Activated CD4-positive, alpha-beta memory T cell treated with anti-CD3 and anti-CD28 coated beads for 36 hours (primary cell): ENCODE data around the gene NMB. TPM values are rescaled to one million over a fixed set of nuclear protein-coding genes. Genes with fewer than 3 reads are reported as not detected.

Experiments
- CTCF ChIA-PET: fragments of 350-600 bp; sonication (Branson Sonifier 250); formaldehyde crosslinking; loops from one replicate; lab custom pipeline; 2021; ENCODE audit warnings: antibody characterized with exemption, inconsistent platforms; lab: Charles Lee
- POLR2A ChIA-PET: fragments of 350-600 bp; sonication (Branson Sonifier 250); formaldehyde crosslinking; loops from one replicate; lab custom pipeline; 2021; ENCODE audit warnings: antibody characterized with exemption; lab: Charles Lee
- DNase-seq: peaks from one replicate; pipeline ENCODE4 v3.0.0-alpha.2; 2020
- H3K27ac Mint-ChIP-seq: one replicate; pipeline ENCODE4 v1.8.0; 2021; ENCODE audit warnings: mixed read lengths
- H3K27me3 Mint-ChIP-seq: one replicate; pipeline ENCODE4 v1.8.0; 2021; ENCODE audit warnings: mixed read lengths
- H3K36me3 Mint-ChIP-seq: one replicate; pipeline ENCODE4 v1.8.0; 2021; ENCODE audit warnings: mixed read lengths
- H3K4me1 Mint-ChIP-seq: one replicate; pipeline ENCODE4 v1.8.0; 2021; ENCODE audit warnings: low read depth, mixed read lengths
- H3K4me3 Mint-ChIP-seq: one replicate; pipeline ENCODE4 v1.8.0; 2021; ENCODE audit warnings: mild to moderate bottlenecking, mixed read lengths
- H3K9me3 Mint-ChIP-seq: one replicate; pipeline ENCODE4 v1.8.0; 2021; ENCODE audit warnings: mixed read lengths
- intact Hi-C: fragments of 100-400 bp; cut with micrococcal nuclease; formaldehyde crosslinking; loops from one replicate; pipeline ENCODE4 v1.15.1; 2023
- total RNA-seq, 2 experiments: library from RNA; stranded (reverse); gene quantifications; one replicate each; pipeline ENCODE4 v1.2.3, GENCODE V29; 2021

The NMB gene
- total RNA-seq, 2 experiments from 2014 or later, result 6.2 to 7.8 TPM

- peaks cover 46% of the 10 kb centered on the region for H3K36me3 Mint-ChIP-seq
Measured at GRCh38 chr15:84638103-84638502, 19.9 kb downstream of the NMB start.

GRCh38 chr15:84634228-84634837, 23.7 kb downstream of the NMB start:
- CTCF ChIA-PET, result interaction anchor here (1.0 to 3.2 kb wide), 7 partner anchors 22 to 294 kb away, joined by 3 to 17 read pairs (median 5); no protein-coding TSS in a partner anchor
- Mint-ChIP-seq H3K36me3 (peaks cover 29% of the 10 kb centered on the region), H3K9me3 (no peaks in the 10 kb centered on the region), H3K27ac (peak overlapping the region; percentile 64), H3K4me1 (peaks cover 47% of the 10 kb centered on the region), H3K4me3 (peak overlapping the region; percentile 79), H3K27me3 (no peaks in the 10 kb centered on the region)
- intact Hi-C loops, result loop anchor here (1.0 kb wide), 1 partner anchor 46 kb away; no protein-coding TSS in a partner anchor
- no peak for DNase-seq
- POLR2A ChIA-PET, result interaction anchor here (0.6 to 1.6 kb wide), 3 partner anchors 16 to 29 kb away, joined by 3 to 9 read pairs (median 4); partner anchors contain the start of gene WDR73

More at GRCh38 chr15:84638103-84638502, 19.9 kb downstream of the NMB start:
- ChIA-PET POLR2A (interaction anchor here (1.3 to 2.2 kb wide), 2 partner anchors 10 to 38 kb away, joined by 4 to 8 read pairs; no protein-coding TSS in a partner anchor), CTCF (interaction anchor here (0.7 to 2.2 kb wide), 6 partner anchors 20 to 52 kb away, joined by 3 to 21 read pairs (median 4); no protein-coding TSS in a partner anchor)
- DNase-seq, result peak; percentile 44
- H3K4me3 Mint-ChIP-seq, result no peak overlapping the region
- peak overlapping the region; percentile 82 for H3K27ac Mint-ChIP-seq
- intact Hi-C loops, result loop anchor here (2.0 kb wide), 1 partner anchor 39 kb away; no protein-coding TSS in a partner anchor
- no peaks in the 10 kb centered on the region for H3K27me3 Mint-ChIP-seq
- H3K9me3 Mint-ChIP-seq, result no peaks in the 10 kb centered on the region
- peaks cover 46% of the 10 kb centered on the region for H3K4me1 Mint-ChIP-seq

GRCh38 chr15:84633311-84634227, 24.4 kb downstream of the NMB start:
- intact Hi-C loops, result loop anchor here (1.0 kb wide), 1 partner anchor 45 kb away; no protein-coding TSS in a partner anchor
- peak overlapping the region; percentile 98 for H3K4me3 Mint-ChIP-seq
- peaks cover 25% of the 10 kb centered on the region for H3K36me3 Mint-ChIP-seq
- H3K27ac Mint-ChIP-seq, result peak overlapping the region; percentile 96
- H3K27me3 Mint-ChIP-seq, result no peaks in the 10 kb centered on the region
- H3K9me3 Mint-ChIP-seq, result no peaks in the 10 kb centered on the region
- POLR2A ChIA-PET, result interaction anchor here (0.6 to 1.6 kb wide), 2 partner anchors 17 to 28 kb away, joined by 3 to 4 read pairs; no protein-coding TSS in a partner anchor
- CTCF ChIA-PET, result interaction anchor here (0.6 to 3.2 kb wide), 7 partner anchors 22 to 1801 kb away, joined by 3 to 17 read pairs (median 5); no protein-coding TSS in a partner anchor
- H3K4me1 Mint-ChIP-seq, result peaks cover 47% of the 10 kb centered on the region
- DNase-seq, result peak; percentile 73

- H3K36me3 Mint-ChIP-seq, result peaks cover 19% of the 10 kb centered on the region
- intact Hi-C loops, result loop anchor here (1.0 kb wide), 4 partner anchors 23 to 105 kb away; partner anchors contain the start of gene WDR73
- CTCF ChIA-PET, result interaction anchor here (0.6 to 2.7 kb wide), 13 partner anchors 21 to 297 kb away, joined by 3 to 24 read pairs (median 4); partner anchors contain the start of genes NMB, SEC11A, WDR73 and ZSCAN2
- no peaks in the 10 kb centered on the region for H3K27me3 Mint-ChIP-seq
- POLR2A ChIA-PET, result interaction anchor here (0.6 to 2.6 kb wide), 10 partner anchors 10 to 124 kb away, joined by 3 to 13 read pairs (median 4); partner anchors contain the start of genes SEC11A, WDR73 and ZSCAN2
- peak overlapping the region; percentile 98 for H3K4me3 Mint-ChIP-seq
- H3K9me3 Mint-ChIP-seq, result no peaks in the 10 kb centered on the region
- DNase-seq, result peak; percentile 35
- peaks cover 37% of the 10 kb centered on the region for H3K4me1 Mint-ChIP-seq
- peak overlapping the region; percentile 97 for H3K27ac Mint-ChIP-seq
Measured at GRCh38 chr15:84631706-84632272, 26.2 kb downstream of the NMB start.

- intact Hi-C loops, result no loop called here
- Mint-ChIP-seq H3K27ac (no peak overlapping the region), H3K36me3 (peaks cover 10% of the 10 kb centered on the region), H3K9me3 (no peaks in the 10 kb centered on the region), H3K4me3 (no peak overlapping the region), H3K4me1 (peaks cover 14% of the 10 kb centered on the region), H3K27me3 (no peaks in the 10 kb centered on the region)
- POLR2A ChIA-PET, result no interaction called here
- CTCF ChIA-PET, result interaction anchor here (0.7 to 1.4 kb wide), 5 partner anchors 8 to 248 kb away, joined by 3 to 6 read pairs (median 3); no protein-coding TSS in a partner anchor
- DNase-seq, result no peak
Measured at GRCh38 chr15:84629033-84629432, 29.0 kb downstream of the NMB start.

GRCh38 chr15:84625123-84625522, 32.9 kb downstream of the NMB start:
- H3K27ac Mint-ChIP-seq, result no peak overlapping the region
- CTCF ChIA-PET, result interaction anchor here (0.8 kb wide), 1 partner anchor 27 kb away, joined by 3 read pairs; no protein-coding TSS in a partner anchor
- no peaks in the 10 kb centered on the region for H3K27me3 Mint-ChIP-seq
- H3K9me3 Mint-ChIP-seq, result peaks cover 29% of the 10 kb centered on the region
- no peak for DNase-seq
- no peak overlapping the region for H3K4me3 Mint-ChIP-seq
- intact Hi-C loops, result no loop called here
- POLR2A ChIA-PET, result no interaction called here
- H3K36me3 Mint-ChIP-seq, result peaks cover 35% of the 10 kb centered on the region
- H3K4me1 Mint-ChIP-seq, result peaks cover 3% of the 10 kb centered on the region

- intact Hi-C loops, result no loop called here
- Mint-ChIP-seq H3K4me3 (no peak overlapping the region), H3K36me3 (peaks cover 41% of the 10 kb centered on the region), H3K9me3 (peaks cover 33% of the 10 kb centered on the region), H3K27ac (no peak overlapping the region), H3K27me3 (no peaks in the 10 kb centered on the region), H3K4me1 (no peaks in the 10 kb centered on the region)
- no peak for DNase-seq
- ChIA-PET POLR2A (interaction anchor here (0.6 kb wide), 1 partner anchor 15 kb away, joined by 3 read pairs; no protein-coding TSS in a partner anchor), CTCF (interaction anchor here (0.8 kb wide), 1 partner anchor 26 kb away, joined by 3 read pairs; no protein-coding TSS in a partner anchor)
Measured at GRCh38 chr15:84624359-84624758, 33.6 kb downstream of the NMB start.

GRCh38 chr15:84621358-84621979, 36.5 kb downstream of the NMB start:
- peaks cover 45% of the 10 kb centered on the region for H3K36me3 Mint-ChIP-seq
- POLR2A ChIA-PET, result interaction anchor here (1.2 to 1.7 kb wide), 2 partner anchors 10 to 11 kb away, joined by 3 to 4 read pairs; no protein-coding TSS in a partner anchor

GRCh38 chr15:84620626-84621025, 37.4 kb downstream of the NMB start:
- H3K4me1 Mint-ChIP-seq, result no peaks in the 10 kb centered on the region
- H3K36me3 Mint-ChIP-seq, result peaks cover 46% of the 10 kb centered on the region
- ChIA-PET POLR2A (interaction anchor here (1.2 to 2.1 kb wide), 3 partner anchors 10 to 16 kb away, joined by 3 to 5 read pairs (median 4); no protein-coding TSS in a partner anchor), CTCF (interaction anchor here (1.0 to 1.2 kb wide), 2 partner anchors 9 to 21 kb away, joined by 3 read pairs; no protein-coding TSS in a partner anchor)
- H3K9me3 Mint-ChIP-seq, result peaks cover 36% of the 10 kb centered on the region
- H3K27me3 Mint-ChIP-seq, result no peaks in the 10 kb centered on the region
- intact Hi-C loops, result no loop called here
- DNase-seq, result no peak
- H3K4me3 Mint-ChIP-seq, result no peak overlapping the region
- no peak overlapping the region for H3K27ac Mint-ChIP-seq

More at GRCh38 chr15:84621358-84621979, 36.5 kb downstream of the NMB start:
- Mint-ChIP-seq H3K9me3 (peaks cover 36% of the 10 kb centered on the region), H3K4me3 (no peak overlapping the region), H3K4me1 (no peaks in the 10 kb centered on the region), H3K27me3 (no peaks in the 10 kb centered on the region), H3K27ac (no peak overlapping the region)
- no peak for DNase-seq
- CTCF ChIA-PET, result interaction anchor here (0.6 to 1.2 kb wide), 3 partner anchors 8 to 51 kb away, joined by 3 read pairs; no protein-coding TSS in a partner anchor
- intact Hi-C loops, result no loop called here

GRCh38 chr15:84616235-84616634, 41.8 kb downstream of the NMB start:
- POLR2A ChIA-PET, result no interaction called here
- Mint-ChIP-seq H3K36me3 (peaks cover 22% of the 10 kb centered on the region), H3K27ac (no peak overlapping the region), H3K9me3 (peaks cover 17% of the 10 kb centered on the region), H3K4me3 (no peak overlapping the region), H3K27me3 (no peaks in the 10 kb centered on the region), H3K4me1 (no peaks in the 10 kb centered on the region)
- no peak for DNase-seq
- intact Hi-C loops, result no loop called here
- CTCF ChIA-PET, result interaction anchor here (0.7 kb wide), 1 partner anchor 10 kb away, joined by 3 read pairs; no protein-coding TSS in a partner anchor
